T-helper 1 cell (primary cell): ENCODE results near the gene CATSPERZ.

Source experiments
- DNase-seq, 5 donors: peaks; one replicate each; pipeline ENCODE4 v3.0.0-alpha.2; 2012 to 2020

The CATSPERZ gene

DNA sequence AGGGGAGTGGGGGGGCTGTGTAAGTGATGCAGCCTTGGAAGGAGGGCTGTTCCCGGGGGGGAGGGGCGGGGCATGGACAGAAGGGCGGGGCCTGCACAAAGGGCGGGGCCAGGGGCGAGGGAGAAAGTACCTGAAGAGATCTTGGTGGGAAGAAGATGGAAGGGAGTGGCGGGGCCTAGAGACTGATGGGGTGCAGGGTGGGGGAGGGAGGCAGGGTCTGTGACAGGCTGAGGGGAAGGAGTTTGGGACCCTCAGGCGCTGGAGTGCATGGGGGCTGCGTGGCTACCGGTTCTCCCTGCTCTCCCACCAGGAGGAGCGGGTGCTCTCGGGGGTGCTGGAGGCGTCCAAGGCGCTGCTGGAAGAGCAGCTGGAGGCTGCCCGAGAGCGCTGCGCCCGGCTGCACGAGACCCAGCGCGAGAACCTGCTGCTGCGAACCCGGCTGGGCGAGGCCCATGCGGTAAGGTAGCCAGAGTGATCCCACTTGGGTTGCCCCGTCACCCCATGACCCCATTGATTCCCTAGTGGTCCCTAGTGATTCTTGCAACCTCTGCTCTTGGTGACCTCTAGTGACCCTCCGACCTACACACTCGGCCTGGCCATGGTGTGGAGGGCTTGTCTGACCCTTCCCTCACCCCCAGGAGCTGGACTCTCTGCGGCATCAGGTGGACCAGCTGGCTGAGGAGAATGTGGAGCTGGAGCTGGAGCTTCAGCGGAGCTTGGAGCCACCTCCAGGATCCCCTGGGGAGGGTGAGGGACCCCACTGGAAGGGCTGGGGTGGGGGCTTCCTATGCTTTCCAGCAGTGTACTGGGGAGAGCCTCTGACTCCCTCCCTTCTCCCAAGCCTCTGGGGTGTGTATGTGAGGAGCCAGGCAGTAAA, 42.9 kb downstream of the CATSPERZ start:
- DNase-seq, result peak in 1 of 5 donors; percentile 39

- no peak for DNase-seq
Measured at GRCh38 chr11:64343767-64344559, 43.8 kb downstream of the CATSPERZ start.

GRCh38 chr11:64344787-64345186, 44.6 kb downstream of the CATSPERZ start:
- no peak for DNase-seq

- no peak for DNase-seq
Measured at GRCh38 chr11:64347193-64347867, 47.2 kb downstream of the CATSPERZ start.

DNA sequence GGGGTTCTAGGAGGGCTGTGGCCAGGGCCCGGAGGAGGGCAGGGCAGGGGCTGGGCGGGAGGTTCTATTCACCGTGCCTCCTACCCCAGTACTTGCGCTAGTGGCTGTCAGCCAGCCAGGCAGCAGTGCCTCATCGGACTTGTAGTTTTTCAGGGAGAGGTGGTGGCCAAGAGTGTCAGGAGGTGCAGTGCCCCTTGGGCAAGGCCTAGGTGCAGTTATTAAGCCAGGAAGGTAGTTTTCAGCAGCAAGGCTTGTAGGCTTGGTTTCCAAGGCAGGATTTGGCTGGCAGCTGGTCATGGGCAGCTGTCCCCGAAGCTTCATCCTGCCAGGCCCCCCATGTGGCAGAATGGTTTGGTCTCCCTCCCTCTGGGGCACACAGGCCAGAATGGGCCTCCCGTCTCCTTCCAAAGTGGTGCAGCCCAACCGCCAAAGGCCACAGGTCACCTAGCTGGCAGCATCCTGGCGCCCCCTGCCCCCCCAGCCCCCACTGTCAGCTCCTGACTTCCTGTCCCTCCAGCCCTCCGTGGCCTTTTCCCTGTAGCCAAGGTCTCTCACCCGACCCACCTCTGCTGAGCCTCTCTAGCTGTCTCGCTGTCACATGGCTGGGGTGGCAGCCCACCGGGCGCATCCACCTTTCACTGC, 48.3 kb downstream of the CATSPERZ start:
- no peak for DNase-seq

DNA sequence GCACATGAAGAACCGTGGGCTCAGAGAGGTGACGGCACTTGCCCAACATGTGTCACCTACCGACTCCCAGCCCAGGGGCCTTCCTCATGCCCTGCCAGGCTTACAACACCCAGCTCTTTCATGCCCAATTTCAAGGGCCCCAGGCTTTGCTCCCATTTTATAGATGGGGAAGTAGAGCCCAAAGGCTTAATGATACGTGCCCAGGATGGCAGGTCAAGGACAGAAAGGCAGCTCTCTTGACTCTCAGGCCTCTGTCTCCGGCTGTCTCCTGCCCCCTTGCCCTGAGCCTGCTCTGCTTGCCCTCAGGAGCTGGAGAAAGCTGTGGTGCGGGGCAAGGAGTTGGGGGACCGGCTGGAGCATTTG, 48.8 kb downstream of the CATSPERZ start:
- DNase-seq, result no peak

DNA sequence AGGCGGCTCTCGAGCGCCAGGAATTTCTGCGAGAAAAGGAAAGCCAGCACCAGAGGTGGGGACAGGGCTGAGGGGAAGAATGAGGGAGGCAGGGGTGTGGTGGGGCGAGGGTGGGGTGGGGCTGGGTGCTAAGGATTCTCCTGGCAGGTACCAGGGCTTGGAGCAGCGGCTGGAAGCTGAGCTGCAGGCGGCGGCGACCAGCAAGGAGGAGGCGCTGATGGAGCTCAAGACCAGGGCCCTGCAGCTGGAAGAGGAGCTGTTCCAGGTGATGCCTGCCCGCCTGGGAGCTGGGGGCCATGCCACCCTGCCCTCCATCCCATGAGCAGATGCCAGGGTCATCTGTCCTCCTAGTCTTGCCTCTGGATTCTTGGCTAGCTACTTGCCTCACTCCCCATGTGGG, 49.2 kb downstream of the CATSPERZ start:
- DNase-seq, result no peak

GRCh38 chr11:64351136-64351631, 51.0 kb downstream of the CATSPERZ start:
- DNase-seq, result no peak

GRCh38 chr11:64352099-64352994, 52.2 kb downstream of the CATSPERZ start:
- no peak for DNase-seq

- no peak for DNase-seq
Measured at GRCh38 chr11:64352995-64353714, 53.0 kb downstream of the CATSPERZ start.

DNA sequence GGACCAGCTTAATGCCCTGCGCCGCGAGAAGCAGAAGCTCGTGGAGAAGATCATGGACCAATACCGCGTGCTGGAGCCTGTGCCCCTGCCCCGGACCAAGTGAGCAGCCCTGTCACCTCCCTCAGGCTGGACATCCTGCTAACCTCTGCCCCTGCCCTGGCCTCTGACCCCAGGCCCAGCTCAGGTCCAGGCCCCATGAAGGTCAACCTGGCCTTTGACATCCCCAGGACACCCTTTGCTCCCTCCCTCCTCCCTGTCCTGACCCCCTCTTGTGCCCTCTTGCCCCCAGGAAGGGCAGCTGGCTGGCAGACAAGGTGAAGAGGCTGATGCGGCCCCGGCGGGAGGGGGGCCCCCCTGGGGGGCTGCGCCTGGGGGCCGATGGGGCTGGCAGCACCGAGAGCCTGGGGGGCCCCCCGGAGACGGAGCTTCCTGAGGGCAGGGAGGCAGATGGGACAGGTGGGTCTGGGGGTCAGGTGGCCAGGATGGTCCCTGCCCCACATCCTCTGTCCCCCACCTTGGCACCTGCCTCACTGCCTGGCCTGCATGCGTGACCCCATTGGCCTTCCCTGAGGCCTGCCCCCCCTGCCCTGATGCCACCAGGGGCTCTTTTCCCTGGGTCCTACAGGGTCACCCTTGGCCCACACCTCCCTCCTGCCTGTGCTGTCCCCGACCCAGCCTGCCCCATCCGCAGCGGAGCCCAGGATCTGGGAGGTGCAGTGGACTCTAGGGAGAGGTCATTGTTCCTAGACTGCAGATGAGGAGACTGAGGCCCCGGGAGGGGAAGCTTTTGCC, 53.8 kb downstream of the CATSPERZ start:
- no peak for DNase-seq
